Measurements from ENCODE around the gene MEG3.

The MEG3 gene

DNA sequence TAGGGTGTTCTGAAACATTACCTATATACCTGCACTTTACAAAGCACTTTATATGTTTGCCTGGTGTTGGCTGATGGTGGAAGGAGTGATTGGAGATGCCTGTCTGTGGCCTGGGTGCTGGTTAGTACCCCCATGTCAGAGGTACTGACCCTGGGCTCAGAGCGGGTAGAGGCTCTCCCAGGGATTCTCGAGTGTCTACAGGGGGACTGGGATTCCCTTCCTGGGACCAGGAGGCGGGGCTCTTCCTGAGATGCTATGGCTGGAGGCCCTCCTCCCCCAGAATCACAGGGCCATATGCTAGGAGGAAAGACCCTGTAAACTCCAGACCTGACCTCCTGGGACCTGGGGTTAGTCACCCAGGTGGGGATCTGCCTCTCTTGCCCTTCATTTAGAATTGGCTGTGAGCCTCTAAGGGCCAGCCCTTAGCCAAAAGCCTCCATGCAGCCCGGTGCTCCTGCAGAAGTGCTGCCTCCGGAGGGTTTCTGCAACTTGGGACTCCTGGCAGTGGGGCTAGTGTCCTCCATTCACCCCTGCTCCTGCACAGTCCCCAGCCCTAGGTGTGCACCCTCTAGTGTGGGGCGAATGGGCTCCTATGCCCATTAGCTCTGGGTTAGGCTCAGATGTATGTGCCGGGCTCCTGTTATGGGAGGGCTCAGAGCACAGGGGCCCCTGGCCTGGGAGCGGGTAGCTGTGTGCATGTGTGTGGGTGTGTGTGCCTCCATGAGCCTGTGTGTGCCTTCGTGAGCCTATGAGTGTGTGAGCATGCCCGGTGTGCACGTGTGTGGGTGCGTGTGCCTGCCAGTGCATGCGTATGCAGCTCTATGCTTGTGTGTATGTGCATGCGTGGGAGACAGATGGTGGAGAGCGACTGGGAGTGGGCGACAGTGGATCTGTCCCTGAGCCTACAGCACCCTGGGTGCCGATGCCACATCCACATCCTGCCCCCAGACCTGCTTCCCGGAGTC, 41.0 kb downstream of the MEG3 start:
- no peak for DNase-seq

DNA sequence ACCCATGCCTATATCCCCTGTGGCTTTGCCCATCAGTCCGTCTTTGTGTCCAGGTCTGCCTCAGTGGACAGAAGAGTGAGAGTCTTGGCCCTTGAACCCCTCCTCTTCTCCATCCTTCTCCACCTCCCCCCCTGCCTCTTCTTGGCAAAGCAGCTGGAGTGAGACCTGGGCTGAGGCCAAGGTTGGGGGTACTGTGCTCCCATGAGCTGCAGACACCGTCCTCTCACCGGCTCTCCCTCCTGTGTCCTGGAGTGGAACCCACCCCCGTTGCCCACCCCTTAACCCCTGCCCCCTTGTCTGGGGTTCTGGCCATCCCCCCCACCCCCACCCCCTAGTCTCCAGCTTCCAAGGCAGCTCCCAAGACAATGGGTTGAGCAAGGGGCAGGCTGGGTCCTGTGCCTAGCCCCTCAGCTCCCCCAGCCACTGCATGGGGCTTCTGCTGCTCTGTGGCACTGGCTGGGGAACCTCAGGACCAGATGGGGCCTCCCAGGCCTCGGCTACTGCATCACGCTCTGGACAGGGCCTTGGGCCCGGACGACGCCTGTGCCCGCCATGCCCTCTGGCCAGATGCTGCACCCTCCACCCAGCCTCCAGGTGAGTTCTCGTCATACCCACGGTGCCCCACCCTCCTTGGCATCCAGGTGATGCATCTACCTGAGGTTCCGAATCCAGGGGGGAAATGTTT, 41.9 kb downstream of the MEG3 start:
- no peak for DNase-seq

DNA sequence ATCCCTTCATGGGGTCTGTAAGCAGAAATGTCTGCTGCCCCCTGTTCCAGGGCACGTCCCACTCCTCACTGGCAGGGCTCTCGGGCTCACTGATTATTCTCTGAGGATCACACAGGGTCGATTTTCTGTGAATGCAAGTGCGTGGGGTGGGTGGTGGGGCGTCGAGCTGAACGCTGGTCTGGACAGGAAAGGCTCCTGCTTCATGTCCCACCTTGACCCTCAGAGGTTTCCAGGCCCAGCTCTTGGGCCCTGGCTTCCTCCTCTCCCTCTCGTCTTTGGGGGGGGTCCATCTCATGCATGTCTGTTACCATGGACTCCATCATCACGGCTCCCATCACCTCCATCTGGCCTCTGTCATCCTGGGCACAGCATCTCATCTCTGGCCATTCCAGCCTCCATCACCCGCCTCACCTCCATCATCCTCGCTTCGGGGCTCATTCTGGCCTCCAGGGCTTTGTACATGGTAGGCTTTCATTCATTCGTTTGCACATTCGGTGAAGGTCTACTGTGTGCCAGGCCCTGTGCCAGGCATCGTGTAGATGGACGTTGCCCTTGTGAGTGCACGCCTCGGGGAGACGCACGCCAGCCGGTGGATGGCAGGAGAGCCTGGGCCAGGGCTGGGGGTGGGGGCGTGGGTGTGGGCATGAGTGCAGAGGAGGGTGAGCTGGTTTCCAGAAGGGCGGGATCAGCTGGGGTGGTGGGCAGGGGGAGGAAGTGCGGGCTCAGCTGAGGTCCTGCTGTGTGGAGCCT, 42.9 kb downstream of the MEG3 start:
- DNase-seq: no peak

DNA sequence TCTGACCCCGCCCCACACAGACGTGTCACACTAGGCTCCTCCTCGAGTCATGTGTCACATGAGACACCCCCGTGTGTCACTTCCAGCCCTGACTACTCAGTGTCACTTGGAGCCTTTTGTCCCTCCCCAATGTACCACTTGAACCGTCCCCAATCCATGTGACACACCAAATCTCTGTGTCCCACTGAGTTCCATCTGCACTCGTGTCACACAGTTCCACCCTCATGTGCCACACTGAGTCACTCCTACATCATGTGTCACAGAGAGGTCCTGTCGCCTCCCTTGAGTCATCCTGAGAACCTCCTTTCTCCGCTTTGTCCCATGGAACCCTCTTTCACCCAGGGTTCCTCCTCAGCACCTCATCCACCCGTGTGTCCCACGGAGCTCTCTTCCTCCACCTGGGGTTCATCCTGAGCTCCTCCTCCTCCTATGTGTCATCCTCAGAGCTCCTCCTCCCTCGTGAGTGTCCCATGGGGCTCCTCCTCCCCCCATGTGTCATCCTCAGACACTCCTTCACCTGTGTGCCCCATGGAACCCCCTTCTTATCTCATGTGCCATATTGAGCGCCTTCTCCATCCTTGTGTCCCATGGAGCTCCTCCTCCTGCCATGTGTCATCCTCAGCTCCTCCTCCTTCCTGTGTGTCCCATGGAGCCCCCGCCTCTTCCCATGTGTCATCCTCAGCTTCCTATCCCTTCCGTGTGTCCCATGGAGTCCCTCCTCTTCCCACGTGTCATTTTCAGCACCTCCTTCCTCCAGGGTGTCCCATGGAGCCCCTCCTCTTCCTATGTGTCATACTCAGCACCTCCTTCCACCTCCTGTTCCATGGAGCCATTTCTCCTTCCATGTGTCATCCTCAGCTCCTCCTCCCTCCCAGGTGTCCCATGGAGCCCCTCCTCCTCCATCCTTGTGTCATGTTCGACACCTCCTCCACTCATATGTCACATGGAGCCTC, 45.6 kb downstream of the MEG3 start:
- DNase-seq: no peak

DNA sequence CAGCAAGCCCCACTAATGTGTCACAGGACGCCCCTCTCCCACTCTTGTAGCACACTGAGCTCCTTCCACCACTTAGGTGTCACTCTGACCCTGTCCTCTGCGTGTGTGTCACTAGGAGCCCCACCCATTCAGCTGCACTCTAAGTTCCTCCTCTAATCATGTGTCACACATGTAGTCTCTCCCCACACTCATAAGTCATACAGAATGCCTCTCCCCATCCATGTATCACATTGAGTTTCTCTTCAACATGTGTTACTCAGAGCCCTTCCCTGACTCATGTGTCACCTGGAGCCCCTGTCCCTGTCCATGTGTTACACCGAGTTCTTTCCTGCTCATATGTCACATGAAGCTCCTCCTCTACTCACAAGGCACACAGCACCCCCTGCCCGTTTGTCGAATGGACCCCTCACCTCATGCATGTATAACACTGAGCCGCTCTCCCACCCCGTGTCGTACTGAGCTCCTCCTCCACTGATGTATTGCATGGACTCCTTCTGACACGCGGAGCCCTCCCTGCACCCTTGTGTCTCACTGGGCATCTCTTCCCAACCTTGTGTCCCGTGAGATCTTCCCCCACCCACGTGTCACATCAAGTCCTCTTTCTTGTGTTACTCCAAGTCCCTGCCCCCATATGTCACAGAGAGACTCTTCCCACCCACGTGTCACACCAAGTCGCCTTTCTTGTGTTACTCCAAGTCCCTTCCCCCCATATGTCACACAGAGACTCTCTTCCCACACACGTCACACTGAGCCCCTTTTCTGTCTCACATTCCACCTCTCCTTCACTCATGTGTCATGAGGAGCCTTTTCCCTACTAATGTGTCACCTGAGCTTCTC, 46.6 kb downstream of the MEG3 start:
- DNase-seq: no peak

DNA sequence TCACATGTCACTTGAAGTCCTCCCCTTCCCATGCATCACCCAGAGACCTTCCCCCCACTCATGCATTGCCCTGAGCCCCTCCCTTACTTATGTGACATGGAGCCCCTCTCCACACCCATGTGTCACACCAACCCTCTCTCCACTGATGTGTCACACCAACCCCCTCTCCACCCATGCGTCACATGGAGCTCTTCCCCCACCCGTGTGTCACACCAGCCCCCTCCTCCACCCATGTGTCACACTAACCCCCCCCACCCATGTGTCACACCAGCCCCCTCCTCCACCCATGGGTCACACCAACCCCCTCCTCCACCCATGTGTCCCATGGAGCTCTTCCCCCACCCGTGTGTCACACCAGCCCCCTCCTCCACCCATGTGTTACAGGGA, 47.2 kb downstream of the MEG3 start:
- DNase-seq: no peak

DNA sequence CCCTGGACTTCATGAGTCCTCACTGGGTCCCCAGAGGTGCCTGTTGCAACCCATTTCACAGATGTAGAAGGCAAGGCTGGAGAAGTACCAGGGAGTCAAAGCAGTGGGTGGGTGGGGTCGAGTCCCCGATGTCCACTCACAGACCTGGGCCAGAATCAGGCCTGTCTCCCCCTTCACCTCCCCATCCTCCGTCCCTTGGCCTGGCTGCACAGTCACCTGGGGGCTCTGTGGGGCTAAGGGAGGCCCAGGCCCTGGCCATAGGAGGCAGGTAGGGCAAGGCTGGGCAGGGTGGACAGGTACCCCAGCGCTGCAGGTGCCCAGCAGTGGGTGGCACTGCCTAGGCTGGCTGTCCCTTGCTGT, 48.1 kb downstream of the MEG3 start:
- no peak for DNase-seq

DNA sequence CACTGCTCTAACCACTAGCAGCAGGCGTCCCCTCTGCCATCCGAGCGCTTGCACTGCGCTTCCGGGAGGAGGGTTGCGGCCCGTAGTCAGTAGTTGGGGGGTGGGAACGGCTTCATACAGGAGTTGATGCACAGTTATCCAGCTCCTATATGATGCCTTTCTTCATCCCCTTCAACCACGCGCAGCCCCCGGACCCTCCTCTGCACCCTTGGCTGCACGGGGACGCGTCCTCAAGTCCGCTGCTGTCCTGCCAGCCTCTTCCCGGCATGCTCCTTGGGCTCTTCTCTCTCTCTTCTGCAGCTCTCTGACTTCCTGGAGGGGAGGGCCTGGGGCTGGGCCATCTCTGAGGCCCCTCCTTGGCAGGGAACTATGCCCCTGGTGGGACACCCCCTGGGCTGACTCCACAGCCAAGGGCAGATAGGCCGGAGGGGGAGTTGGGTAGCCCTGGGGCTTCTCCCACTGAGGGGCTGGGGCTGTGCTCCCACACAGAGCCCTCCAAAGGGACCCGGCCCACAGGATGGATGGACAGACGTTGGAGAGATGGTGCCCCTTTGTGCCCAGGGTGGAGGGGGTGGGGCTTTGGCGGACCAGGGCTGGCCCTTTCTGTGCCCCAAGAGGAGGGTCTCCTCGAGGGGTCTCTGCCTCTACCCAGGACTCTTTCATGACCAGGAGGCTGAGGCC, 48.6 kb downstream of the MEG3 start:
- DNase-seq: no peak

DNA sequence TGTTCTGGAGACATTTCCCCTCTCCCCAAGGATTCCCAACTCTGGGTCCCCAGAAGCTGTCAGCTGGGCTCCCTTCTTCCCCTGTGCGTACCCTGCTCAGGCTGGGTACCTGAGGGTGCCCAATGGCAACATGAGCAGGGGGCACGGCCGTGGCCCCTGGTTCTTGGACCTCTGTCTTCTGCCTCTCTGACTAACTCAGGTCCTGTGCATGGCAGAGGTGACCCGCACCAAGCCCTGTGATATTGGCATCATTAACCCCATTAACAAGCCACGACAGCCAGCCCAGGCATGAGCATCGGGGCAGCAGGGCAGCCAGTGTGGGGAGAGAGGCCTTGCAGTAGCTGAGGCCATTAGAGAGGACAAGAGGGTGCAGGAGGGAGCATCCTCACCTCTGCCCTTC, 49.2 kb downstream of the MEG3 start:
- no peak for DNase-seq

DNA sequence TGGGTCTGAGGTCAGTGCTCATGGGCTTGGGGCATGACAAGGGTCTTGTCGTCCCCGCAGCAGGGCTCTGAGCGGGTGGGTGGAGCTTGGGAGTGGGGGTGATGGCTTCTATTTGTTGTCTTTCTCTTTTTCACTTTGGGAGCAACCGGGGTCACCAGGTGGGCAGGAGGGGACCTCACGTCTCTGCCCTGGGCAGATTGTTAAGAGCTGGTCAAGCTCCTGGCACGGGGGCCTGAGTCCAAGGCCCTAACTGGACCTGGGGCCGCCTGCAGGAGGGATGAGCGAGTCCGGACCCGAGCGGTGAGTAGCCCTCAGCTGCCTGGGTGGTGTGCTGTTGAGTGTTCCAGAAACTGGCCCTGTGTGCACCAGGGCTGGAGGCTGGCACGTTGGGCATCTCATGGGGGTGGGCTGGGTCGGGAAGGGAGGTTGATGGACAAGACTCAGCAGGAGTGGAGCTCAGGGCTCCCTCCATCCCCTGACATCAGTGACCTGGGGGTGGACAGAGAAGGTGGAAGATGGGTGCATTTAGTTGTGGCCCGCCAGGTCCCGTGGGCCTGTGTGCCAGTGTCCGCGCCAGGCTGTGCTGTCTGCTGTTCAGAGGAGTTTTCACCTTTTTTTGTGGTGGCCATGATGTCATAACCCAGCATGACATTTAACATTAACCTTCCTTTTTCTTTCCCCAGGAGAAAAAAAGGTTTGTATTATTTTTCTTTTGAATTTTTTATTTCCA, 50.1 kb downstream of the MEG3 start:
- no peak for DNase-seq

DNA sequence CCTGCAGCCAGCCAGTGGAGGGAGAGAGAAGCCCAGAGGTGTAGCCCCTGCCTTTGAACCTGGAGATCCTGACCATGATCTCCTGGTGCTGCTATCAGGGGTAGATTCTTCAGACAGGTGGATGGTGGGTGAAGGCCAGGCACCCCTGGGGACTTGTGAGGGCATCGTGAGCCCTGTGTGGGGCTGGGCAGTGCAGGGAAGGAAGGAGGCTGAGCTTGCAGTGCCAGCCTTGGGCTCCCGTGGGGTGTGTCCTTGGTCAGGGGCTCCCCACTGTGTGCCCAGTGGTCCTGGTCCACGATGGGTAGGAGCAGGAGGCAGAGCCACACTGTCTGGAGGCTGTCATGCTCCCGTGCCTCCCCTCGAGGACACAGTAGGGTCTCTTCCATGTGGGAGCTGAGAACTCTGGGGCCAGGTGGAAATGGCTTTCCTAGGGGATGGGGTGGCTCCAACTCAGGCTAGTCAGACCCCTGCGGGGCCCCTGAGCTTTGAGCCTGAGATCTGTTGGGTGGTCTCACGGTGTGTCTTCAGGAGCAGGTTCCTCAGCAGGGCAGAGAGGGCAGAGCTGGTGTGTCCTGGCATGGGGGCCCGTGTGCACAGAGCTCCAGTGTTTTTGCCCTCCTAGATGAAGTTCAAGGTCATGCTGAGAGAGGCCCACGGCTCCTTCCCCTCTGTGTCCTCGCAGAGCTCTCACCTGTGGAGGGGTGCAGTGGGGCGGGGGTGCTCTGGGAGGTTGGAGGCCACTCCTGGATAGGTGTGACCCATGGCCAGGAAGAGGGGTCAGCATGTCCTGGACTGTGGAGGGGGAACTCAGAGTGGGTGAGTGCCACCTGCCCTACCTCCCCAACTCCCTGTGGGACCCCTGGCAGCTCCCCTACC, 52.6 kb downstream of the MEG3 start:
- no peak for DNase-seq

DNA sequence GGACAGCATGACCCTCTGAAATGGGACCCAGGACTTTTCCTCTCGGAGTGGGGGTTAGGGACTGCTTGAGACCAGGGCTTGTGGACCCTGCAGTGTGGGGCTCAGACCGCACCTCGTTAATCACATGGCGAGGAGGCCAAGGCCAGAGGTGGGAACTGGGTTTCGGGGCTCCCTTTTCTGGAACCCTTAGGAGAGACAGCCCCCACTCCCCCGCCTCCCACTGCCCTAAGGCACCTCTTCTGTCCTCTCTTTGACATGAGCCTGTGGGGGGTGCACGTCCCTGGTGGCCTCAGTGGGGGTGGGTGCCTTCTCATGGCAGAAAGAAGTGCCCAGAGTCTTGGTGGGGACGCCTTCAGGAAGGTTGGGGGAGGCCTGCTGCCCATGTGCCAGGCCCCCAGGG, 53.3 kb downstream of the MEG3 start:
- no peak for DNase-seq

DNA sequence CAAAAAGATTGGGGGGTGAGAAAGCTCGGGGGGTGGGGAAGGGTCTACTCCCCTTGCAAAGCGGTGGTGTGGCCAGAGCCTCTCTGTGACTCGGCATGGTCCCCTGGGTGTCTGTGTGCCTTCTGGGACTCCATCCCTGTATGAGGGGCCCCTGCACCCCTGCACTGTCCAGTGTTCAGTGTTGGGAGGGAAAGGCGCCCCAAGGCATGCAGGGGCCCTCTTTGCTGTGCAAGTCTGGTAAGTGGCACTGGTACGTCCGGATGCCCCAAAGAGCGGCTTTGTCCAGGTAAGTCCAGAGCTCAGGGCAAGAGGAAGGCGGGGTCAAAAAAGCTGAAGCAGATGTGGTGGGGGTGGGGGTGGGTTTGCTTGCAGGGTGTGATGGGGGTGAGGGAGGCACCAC, 53.9 kb downstream of the MEG3 start:
- DNase-seq: no peak

DNA sequence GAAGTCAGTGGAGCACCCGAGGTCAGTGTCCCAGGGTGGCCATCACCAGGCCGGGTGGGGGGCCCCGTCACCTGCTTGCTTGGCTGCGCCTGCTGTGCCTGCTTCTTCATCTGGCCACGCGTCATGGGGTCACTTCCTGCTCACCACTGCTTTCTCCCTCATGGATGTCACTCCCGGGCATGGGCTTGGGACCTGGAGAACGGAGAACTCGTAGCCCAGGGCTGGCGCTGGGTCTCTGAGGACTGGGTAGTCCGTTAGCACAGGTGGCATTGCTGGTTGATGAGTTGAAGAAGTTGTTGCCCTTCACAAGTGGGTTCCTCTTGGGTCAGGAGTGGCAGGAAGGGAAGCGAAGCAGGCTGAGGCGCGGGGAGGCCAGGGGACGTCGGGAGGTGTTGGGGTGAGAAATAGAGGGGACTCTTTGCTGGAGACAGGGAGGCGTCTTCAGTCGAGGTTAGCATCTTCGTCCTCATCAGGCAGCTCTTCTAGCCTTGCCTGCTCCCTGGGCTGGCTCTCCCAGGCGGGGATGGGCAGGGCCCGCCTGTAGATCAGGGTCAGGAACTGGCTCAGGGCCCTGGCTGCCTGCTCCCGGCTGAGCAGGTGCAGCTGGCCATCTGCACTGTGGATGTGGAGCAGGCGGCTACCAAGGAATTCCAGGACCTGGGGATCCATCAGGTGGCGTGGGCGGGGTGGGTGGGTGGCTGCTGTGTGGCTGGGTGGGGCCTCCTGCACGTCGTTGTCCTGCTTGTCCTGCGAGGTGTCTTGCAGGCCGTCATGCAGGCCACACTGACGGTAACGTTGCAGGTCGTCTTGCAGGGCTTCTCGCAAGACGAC, 54.6 kb downstream of the MEG3 start:
- no peak for DNase-seq

DNA sequence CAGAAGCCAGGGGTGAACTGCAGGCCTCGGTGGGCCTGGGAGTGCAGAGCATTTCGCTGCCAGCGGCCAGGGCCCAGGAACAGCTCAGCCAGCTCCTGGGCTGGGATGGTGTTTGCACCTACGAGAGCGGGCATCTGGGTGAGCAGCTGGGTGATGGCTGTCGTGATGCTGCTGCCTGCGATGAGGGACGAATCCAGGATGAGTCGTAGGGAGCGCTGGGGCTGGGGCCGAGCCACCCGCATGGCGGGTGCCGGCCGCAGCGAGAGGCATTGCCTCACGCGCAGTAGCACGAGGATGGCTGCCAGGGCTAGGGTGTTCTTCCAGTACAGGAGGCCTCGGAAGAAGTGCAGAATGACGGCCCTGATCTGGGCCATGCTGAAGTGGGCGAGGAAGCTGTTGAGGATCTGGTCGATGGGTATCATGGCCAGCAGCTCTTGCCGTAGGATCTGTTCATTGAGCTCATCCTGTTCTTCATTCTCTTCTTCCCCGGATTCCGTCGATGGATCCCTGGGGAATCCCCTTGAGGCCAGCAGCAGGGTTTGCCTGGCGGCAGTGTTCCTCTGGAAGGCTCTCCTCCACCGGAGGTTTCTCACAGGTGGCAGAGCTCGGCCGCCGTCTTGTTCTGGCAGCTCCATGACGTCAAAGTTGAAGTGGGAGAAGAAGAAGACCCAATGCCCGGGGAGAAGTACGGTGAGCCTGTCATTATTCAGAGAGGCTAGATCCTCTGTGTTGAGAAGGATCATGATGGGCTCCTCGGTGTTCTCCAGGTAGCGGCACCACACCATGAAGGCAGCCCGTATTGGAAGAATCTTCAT, 55.5 kb downstream of the MEG3 start:
- DNase-seq: no peak

DNA sequence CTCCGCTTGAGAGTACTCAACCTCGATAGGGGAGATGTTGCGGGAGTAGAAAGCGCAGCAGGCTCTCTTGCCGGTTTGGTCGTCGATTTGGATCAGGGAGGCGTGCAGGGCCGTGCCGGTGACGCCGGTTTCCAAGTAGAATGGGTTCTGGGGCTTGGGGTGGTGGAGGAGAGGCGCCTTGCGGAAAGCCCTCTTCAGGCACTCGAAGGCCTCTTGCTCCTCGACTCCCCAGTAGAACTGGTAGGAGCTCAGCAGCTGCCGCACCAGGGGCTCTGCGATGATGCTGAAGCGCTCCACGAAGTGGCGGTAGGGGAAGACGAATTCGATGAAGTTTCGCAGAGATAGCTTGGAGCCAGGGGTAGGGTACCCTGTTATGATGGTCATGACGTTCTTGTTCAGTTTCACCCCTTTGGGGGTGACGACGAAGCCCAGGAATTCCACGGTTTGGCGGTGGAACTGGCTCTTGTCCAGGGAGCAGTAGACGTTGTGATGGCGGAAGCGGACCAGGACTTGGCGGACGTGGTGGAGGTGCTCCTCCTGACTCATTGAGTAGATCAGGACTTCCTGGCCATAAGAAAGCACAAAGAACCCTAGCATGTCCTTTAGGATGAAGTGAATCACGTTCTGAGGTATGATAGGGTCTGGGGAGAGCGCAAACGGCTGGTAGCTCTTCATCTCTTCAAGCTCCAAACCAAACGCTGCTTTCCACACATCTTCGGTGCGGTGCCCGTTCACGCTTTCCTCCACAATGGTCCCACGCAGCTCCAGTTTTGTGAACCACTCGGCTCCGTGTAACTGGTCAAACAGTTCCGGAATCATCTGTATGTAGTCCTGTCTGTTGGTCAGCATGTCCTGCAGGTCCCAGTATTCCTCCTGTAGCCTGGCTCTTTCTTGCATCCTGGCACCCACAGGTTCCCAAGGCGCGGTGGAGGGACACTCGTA, 56.4 kb downstream of the MEG3 start:
- no peak for DNase-seq
